NB4 (cell line): ENCODE measurements around the gene TDRD10.

ENCODE experiments used
- CTCF ChIP-seq: IDR thresholded peaks from one replicate; pipeline ENCODE4 v1.5.1; 2012; ENCODE audit warnings: low read depth, low read length
- MAX ChIP-seq: IDR thresholded peaks from 2 replicates; pipeline ENCODE4 v1.6.1; 2011; ENCODE audit warnings: low read depth, low read length
- MYC ChIP-seq: IDR thresholded peaks from 2 replicates; pipeline ENCODE4 v1.6.1; 2011; ENCODE audit warnings: low read depth, low read length
- POLR2A ChIP-seq: IDR thresholded peaks from 2 replicates; pipeline ENCODE4 v1.6.1; 2011; ENCODE audit warnings: mild to moderate bottlenecking; ENCODE audit not compliant: insufficient read length; ENCODE audit errors: extremely low read depth

- no peak for TF ChIP-seq CTCF
- TF ChIP-seq POLR2A, result no peak
- TF ChIP-seq MYC, result no peak
- no peak for TF ChIP-seq MAX
These were observed 92.8 kb downstream of the TDRD10 start for GRCh38 chr1:154594811-154595210.
